ENCODE measurements around the gene ETV4. TPM values are rescaled to one million over a fixed set of nuclear protein-coding genes. Genes with fewer than 3 reads are reported as not detected.

The ETV4 gene
- total RNA-seq, 4 donors from 2014 or later, result 1.1 to 9.0 (median 5.3) TPM

GRCh38 chr17:43530288-43531081 is 15.7 kb downstream of the ETV4 start:
- intact Hi-C loops (cut with DNase I), result no loop called here
- Histone ChIP-seq H3K4me3 (replicated peaks in 1 of 3) (peak overlapping the region in 1 of 3 donors; percentile 3), H3K36me3 (peaks cover 3 to 7% of the 10 kb centered on the region in 2 donors), H3K4me1 (peaks cover 23 to 41% of the 10 kb centered on the region in 2 donors), H3K9me3 (no peaks in the 10 kb centered on the region), H3K27me3 (no peaks in the 10 kb centered on the region), H3K27ac (peak overlapping the region; percentile 76 to 97 (median 91))
- TF ChIP-seq CTCF (IDR thresholded peaks at IDR 0.05) (no peak), POLR2A (IDR thresholded peaks at IDR 0.05) (peak in 1 of 2 donors; percentile 44)
- WGBS, 2 donors, result 4 to 17% methylated on average over 21 to 22 of the region's 23 CpGs
- peak; percentile 99 to 100 for DNase-seq

GRCh38 chr17:43529947-43530287 is 16.2 kb downstream of the ETV4 start:
- DNase-seq, result no peak
- Histone ChIP-seq H3K27ac (peak overlapping the region; percentile 76 to 97 (median 91)), H3K36me3 (peaks cover 9% of the 10 kb centered on the region in 2 donors), H3K9me3 (no peaks in the 10 kb centered on the region), H3K27me3 (no peaks in the 10 kb centered on the region), H3K4me1 (peaks cover 23 to 41% of the 10 kb centered on the region in 2 donors), H3K4me3 (replicated peaks in 1 of 3) (no peak overlapping the region)
- WGBS, 2 donors, result 50 to 69% methylated on average over 6 of the region's 6 CpGs
- TF ChIP-seq CTCF (IDR thresholded peaks at IDR 0.05), result no peak
- TF ChIP-seq POLR2A (IDR thresholded peaks at IDR 0.05), result no peak
- intact Hi-C loops (cut with DNase I), result no loop called here

- WGBS, 2 donors, result 90 to 94% methylated on average over 17 to 20 of the region's 20 CpGs
- H3K36me3 ChIP-seq, result peaks cover 12 to 16% of the 10 kb centered on the region in 2 donors
- intact Hi-C loops (cut with DNase I), result no loop called here
- H3K4me1 ChIP-seq, result peaks cover 23 to 41% of the 10 kb centered on the region in 2 donors
- no peak overlapping the region for H3K27ac ChIP-seq
- no peaks in the 10 kb centered on the region for H3K27me3 ChIP-seq
- H3K9me3 ChIP-seq, result no peaks in the 10 kb centered on the region
- H3K4me3 ChIP-seq (replicated peaks in 1 of 3), result no peak overlapping the region
- no peak for TF ChIP-seq CTCF (IDR thresholded peaks at IDR 0.05)
- no peak for TF ChIP-seq POLR2A (IDR thresholded peaks at IDR 0.05)
- DNase-seq, result no peak
Observed at GRCh38 chr17:43528988-43529814, 16.9 kb downstream of the ETV4 start.

GRCh38 chr17:43528319-43528987 is 17.7 kb downstream of the ETV4 start:
- DNase-seq, result peak in 1 of 2 donors; percentile 18
- TF ChIP-seq POLR2A (IDR thresholded peaks at IDR 0.05) (no peak), CTCF (IDR thresholded peaks at IDR 0.05) (no peak)
- Histone ChIP-seq H3K4me1 (peaks cover 23 to 41% of the 10 kb centered on the region in 2 donors), H3K27me3 (no peaks in the 10 kb centered on the region), H3K9me3 (no peaks in the 10 kb centered on the region), H3K4me3 (replicated peaks in 1 of 3) (no peak overlapping the region), H3K36me3 (peaks cover 19 to 23% of the 10 kb centered on the region in 2 donors), H3K27ac (no peak overlapping the region)
- intact Hi-C loops (cut with DNase I), result no loop called here
- WGBS, 2 donors, result 69 to 86% methylated on average over 7 to 13 of the region's 13 CpGs

All from thyroid gland (tissue), 4 donors.